DND-41 (cell line): ENCODE data around the gene FAU.

Experiments used
- ATAC-seq: fragments of 200-7000 bp; cut with Tn5 transposase; 3 replicates; pipeline ENCODE4 v1.9.1; 2021; ENCODE audit warnings: low read depth; ENCODE audit not compliant: insufficient read depth
- DNase-seq: peaks from one replicate; pipeline ENCODE4 v3.0.0-alpha.2; 2020
- H2AFZ ChIP-seq: 2 replicates; pipeline ENCODE4 v1.6.0; 2012; ENCODE audit warnings: low read depth, low read length
- H3K27ac ChIP-seq: 2 replicates; pipeline ENCODE4 v1.5.1; 2012; ENCODE audit warnings: low read length, inconsistent platforms
- H3K27me3 ChIP-seq: fragments of 200-600 bp; sonication (generic); 2 replicates; pipeline ENCODE4 v1.6.0; 2012; ENCODE audit warnings: low read length, mild to moderate bottlenecking, inconsistent platforms; ENCODE audit not compliant: insufficient read depth, poor library complexity
- H3K36me3 ChIP-seq: 2 replicates; pipeline ENCODE4 v1.5.1; 2012; ENCODE audit warnings: low read length, inconsistent platforms; ENCODE audit not compliant: insufficient read depth
- H3K4me1 ChIP-seq: 2 replicates; pipeline ENCODE4 v1.5.1; 2012; ENCODE audit warnings: mild to moderate bottlenecking, low read length; ENCODE audit not compliant: insufficient read depth
- H3K4me2 ChIP-seq: 2 replicates; pipeline ENCODE4 v1.6.0; 2012; ENCODE audit warnings: mild to moderate bottlenecking, moderate library complexity, low read length, inconsistent platforms; ENCODE audit not compliant: insufficient read depth
- H3K4me3 ChIP-seq, 2 experiments: fragments of 200-600 bp in 1 of 2; shearing (Covaris generic) in 1 of 2; 2 replicates each; pipeline ENCODE4 v1.5.1; 2012 to 2016; ENCODE audit warnings: inconsistent platforms in 2 of 2, low read length in 2 of 2, mild to moderate bottlenecking in 2 of 2, low read depth in 1 of 2, moderate library complexity in 1 of 2
- H3K79me2 ChIP-seq: 2 replicates; pipeline ENCODE4 v1.6.0; 2012; ENCODE audit warnings: low read length, inconsistent platforms; ENCODE audit not compliant: insufficient read depth
- H3K9ac ChIP-seq: 2 replicates; pipeline ENCODE4 v1.6.0; 2012; ENCODE audit warnings: low read depth, mild to moderate bottlenecking, inconsistent platforms, low read length, moderate library complexity
- H3K9me3 ChIP-seq: 2 replicates; pipeline ENCODE4 v1.5.1; 2012; ENCODE audit warnings: low read length, moderate library complexity, mild to moderate bottlenecking, inconsistent platforms; ENCODE audit not compliant: insufficient read depth, severe bottlenecking
- H4K20me1 ChIP-seq: 2 replicates; pipeline ENCODE4 v1.6.0; 2012; ENCODE audit warnings: low read length; ENCODE audit not compliant: insufficient read depth
- EZH2 ChIP-seq: IDR thresholded peaks from 3 replicates; pipeline ENCODE4 v1.6.1; 2012; ENCODE audit warnings: borderline replicate concordance, low read depth, mild to moderate bottlenecking, moderate library complexity, low read length, inconsistent platforms; ENCODE audit not compliant: severe bottlenecking
- TF ChIP-seq, protein P1 (sequence below): IDR thresholded peaks from 2 replicates; pipeline ENCODE4 v1.5.1; 2012; ENCODE audit warnings: borderline replicate concordance, low read length, moderate library complexity, mild to moderate bottlenecking; ENCODE audit not compliant: poor library complexity, severe bottlenecking; ENCODE audit errors: extremely low read depth

FAU gene

DNA sequence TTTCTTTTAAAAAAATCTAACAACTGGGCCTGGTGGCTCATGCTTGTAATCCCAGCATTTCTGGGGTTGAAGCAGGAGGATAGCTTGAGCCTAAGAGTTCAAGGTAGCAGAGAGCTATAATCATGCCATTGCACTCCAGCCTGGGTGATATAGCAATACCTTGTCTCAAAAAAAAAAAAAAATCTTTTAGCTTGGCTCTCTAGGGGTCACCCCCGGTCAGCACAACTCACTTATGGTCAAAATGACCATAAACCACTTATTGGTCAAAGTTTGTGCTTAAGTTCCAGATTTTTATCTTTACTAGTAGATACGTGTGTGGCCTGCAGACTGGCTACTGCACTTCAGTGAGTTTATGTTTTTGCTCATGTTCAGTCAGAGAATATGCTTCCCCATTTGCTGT is 41.8 kb upstream of the FAU start:
- H3K27ac ChIP-seq, result no peak overlapping the region
- no peaks in the 10 kb centered on the region for H3K36me3 ChIP-seq
- no peaks in the 10 kb centered on the region for H4K20me1 ChIP-seq
- peaks cover 6% of the 10 kb centered on the region for H3K27me3 ChIP-seq
- DNase-seq, result no peak
- H3K9me3 ChIP-seq, result no peaks in the 10 kb centered on the region
- H3K4me1 ChIP-seq, result no peaks in the 10 kb centered on the region
- no peak overlapping the region for H3K4me3 ChIP-seq
- ATAC-seq, result no peak
- no peak overlapping the region for H3K9ac ChIP-seq
- no peak overlapping the region for H3K4me2 ChIP-seq
- H3K79me2 ChIP-seq, result no peaks in the 10 kb centered on the region
- no peak overlapping the region for H2AFZ ChIP-seq
- TF ChIP-seq, protein P1, sequence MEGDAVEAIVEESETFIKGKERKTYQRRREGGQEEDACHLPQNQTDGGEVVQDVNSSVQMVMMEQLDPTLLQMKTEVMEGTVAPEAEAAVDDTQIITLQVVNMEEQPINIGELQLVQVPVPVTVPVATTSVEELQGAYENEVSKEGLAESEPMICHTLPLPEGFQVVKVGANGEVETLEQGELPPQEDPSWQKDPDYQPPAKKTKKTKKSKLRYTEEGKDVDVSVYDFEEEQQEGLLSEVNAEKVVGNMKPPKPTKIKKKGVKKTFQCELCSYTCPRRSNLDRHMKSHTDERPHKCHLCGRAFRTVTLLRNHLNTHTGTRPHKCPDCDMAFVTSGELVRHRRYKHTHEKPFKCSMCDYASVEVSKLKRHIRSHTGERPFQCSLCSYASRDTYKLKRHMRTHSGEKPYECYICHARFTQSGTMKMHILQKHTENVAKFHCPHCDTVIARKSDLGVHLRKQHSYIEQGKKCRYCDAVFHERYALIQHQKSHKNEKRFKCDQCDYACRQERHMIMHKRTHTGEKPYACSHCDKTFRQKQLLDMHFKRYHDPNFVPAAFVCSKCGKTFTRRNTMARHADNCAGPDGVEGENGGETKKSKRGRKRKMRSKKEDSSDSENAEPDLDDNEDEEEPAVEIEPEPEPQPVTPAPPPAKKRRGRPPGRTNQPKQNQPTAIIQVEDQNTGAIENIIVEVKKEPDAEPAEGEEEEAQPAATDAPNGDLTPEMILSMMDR, result no peak
- TF ChIP-seq EZH2, result no peak

DNA sequence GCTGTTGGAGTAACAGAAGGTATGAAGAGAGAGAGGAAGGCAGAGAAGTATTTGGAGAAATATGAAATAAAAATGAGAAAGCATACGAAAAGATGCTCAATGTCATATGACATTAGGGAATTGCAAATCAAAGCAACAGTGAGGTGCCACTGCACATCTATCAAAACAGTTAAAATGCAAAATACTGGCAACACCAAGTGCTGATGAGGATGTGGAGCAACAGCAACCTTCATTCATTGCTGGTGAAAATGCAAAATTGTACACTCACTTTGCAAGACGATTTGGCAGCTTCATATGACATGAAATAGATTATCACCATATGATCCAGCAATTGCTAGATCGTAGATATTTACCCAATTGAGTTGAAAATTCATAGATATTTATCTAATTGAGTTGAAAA is 38.7 kb upstream of the FAU start:
- Histone ChIP-seq H3K4me1 (no peaks in the 10 kb centered on the region), H3K27me3 (peaks cover 6% of the 10 kb centered on the region), H3K9ac (no peak overlapping the region), H4K20me1 (no peaks in the 10 kb centered on the region), H3K4me3 (no peak overlapping the region), H3K4me2 (no peak overlapping the region), H3K9me3 (no peaks in the 10 kb centered on the region), H2AFZ (no peak overlapping the region), H3K79me2 (no peaks in the 10 kb centered on the region), H3K27ac (no peak overlapping the region), H3K36me3 (no peaks in the 10 kb centered on the region)
- TF ChIP-seq, protein P1, result no peak
- TF ChIP-seq EZH2, result no peak
- DNase-seq, result no peak
- no peak for ATAC-seq

DNA sequence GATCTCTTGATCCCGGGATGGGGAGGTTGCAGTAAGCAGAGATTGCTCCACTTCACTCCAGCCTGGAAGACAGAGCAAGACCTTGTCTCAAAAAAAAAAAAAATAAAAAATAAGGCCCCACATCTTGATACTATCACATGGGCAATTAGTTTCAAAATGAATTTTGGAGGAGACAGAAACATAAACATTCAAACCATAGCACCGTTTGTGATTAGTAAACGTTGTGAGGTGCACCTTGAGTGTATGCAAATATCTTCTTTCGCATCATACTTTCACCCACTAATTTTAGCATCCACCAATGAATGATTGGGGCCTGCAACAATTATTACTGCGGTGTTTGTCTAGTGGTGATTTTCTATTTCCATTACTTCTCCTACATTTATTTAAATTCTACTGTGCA is 37.1 kb upstream of the FAU start:
- Histone ChIP-seq H3K27me3 (peaks cover 6% of the 10 kb centered on the region), H3K9ac (no peak overlapping the region), H4K20me1 (no peaks in the 10 kb centered on the region), H3K79me2 (no peaks in the 10 kb centered on the region), H3K27ac (no peak overlapping the region), H3K36me3 (no peaks in the 10 kb centered on the region), H3K4me3 (no peak overlapping the region), H2AFZ (no peak overlapping the region), H3K4me2 (no peak overlapping the region), H3K9me3 (no peaks in the 10 kb centered on the region), H3K4me1 (no peaks in the 10 kb centered on the region)
- no peak for DNase-seq
- TF ChIP-seq, protein P1, result no peak
- TF ChIP-seq EZH2, result no peak
- no peak for ATAC-seq

DNA sequence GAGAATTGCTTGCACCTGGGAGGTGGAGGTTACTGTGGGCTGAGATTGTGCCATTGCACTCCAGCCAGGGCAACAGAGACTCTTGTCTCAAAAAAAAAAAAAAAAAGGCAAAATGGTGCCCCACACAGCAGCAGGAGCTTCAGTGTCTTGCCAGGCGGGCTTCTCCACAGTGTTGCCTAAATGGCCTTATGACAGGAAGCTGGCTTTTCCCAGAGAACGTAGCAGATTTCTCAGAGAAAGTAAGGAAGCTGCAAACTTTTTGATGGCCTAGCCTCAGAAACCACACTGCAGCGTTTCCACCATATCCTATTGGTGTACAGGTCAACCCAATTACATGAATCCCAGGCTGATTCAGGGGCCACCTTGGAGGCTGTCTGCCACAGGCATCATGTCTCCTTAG is 35.4 kb upstream of the FAU start:
- no peaks in the 10 kb centered on the region for H3K36me3 ChIP-seq
- H3K4me1 ChIP-seq, result no peaks in the 10 kb centered on the region
- H3K9me3 ChIP-seq, result no peaks in the 10 kb centered on the region
- ATAC-seq (no peak), DNase-seq (no peak)
- no peak overlapping the region for H3K27ac ChIP-seq
- no peaks in the 10 kb centered on the region for H3K79me2 ChIP-seq
- no peak overlapping the region for H2AFZ ChIP-seq
- no peak overlapping the region for H3K4me3 ChIP-seq
- no peaks in the 10 kb centered on the region for H4K20me1 ChIP-seq
- peaks cover 6% of the 10 kb centered on the region for H3K27me3 ChIP-seq
- TF ChIP-seq, protein P1, result no peak
- no peak for TF ChIP-seq EZH2
- H3K9ac ChIP-seq, result no peak overlapping the region
- H3K4me2 ChIP-seq, result no peak overlapping the region
